Measurements from ENCODE around the gene ADPRH. TPM values are rescaled to one million over a fixed set of nuclear protein-coding genes. Genes with fewer than 3 reads are reported as not detected.
A peak's percentile ranks its signal among the peaks of the same experiment; 100 is the strongest.
"Not testable (repeated sequence)": the region's sequence is repeated elsewhere in the genome, so short reads cannot be mapped to it uniquely, and the experiment has no call there.

The ADPRH gene
- total RNA-seq, 4 donors from 2014 or later, result 0.35 to 5.0 (median 1.4) TPM

GRCh38 chr3:119592861-119593260 is 13.6 kb downstream of the ADPRH start:
- H3K9me3 ChIP-seq, result no peaks in the 10 kb centered on the region
- H3K27me3 ChIP-seq, result no peaks in the 10 kb centered on the region
- no peak for DNase-seq
- no peaks in the 10 kb centered on the region for H3K36me3 ChIP-seq
- peaks cover 0 to 5% (median 0%) of the 10 kb centered on the region in 4 donors for H3K4me1 ChIP-seq
- TF ChIP-seq POLR2A (IDR thresholded peaks at IDR 0.05), result no peak
- TF ChIP-seq, protein P1, sequence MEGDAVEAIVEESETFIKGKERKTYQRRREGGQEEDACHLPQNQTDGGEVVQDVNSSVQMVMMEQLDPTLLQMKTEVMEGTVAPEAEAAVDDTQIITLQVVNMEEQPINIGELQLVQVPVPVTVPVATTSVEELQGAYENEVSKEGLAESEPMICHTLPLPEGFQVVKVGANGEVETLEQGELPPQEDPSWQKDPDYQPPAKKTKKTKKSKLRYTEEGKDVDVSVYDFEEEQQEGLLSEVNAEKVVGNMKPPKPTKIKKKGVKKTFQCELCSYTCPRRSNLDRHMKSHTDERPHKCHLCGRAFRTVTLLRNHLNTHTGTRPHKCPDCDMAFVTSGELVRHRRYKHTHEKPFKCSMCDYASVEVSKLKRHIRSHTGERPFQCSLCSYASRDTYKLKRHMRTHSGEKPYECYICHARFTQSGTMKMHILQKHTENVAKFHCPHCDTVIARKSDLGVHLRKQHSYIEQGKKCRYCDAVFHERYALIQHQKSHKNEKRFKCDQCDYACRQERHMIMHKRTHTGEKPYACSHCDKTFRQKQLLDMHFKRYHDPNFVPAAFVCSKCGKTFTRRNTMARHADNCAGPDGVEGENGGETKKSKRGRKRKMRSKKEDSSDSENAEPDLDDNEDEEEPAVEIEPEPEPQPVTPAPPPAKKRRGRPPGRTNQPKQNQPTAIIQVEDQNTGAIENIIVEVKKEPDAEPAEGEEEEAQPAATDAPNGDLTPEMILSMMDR (IDR thresholded peaks at IDR 0.05), result no peak
- H3K4me3 ChIP-seq, result no peak overlapping the region
- H3K27ac ChIP-seq, result no peak overlapping the region

GRCh38 chr3:119594066-119594465 is 14.8 kb downstream of the ADPRH start:
- no peaks in the 10 kb centered on the region for H3K27me3 ChIP-seq
- TF ChIP-seq, protein P1 (IDR thresholded peaks at IDR 0.05), result no peak
- TF ChIP-seq POLR2A (IDR thresholded peaks at IDR 0.05), result no peak
- no peak overlapping the region for H3K4me3 ChIP-seq
- no peaks in the 10 kb centered on the region for H3K9me3 ChIP-seq
- DNase-seq, result no peak
- H3K36me3 ChIP-seq, result no peaks in the 10 kb centered on the region
- H3K27ac ChIP-seq, result no peak overlapping the region
- peaks cover 0 to 5% (median 0%) of the 10 kb centered on the region in 4 donors for H3K4me1 ChIP-seq

GRCh38 chr3:119594929-119595328 is 15.6 kb downstream of the ADPRH start:
- H3K9me3 ChIP-seq, H3K27ac ChIP-seq, H3K4me3 ChIP-seq, H3K4me1 ChIP-seq, DNase-seq, H3K36me3 ChIP-seq, H3K27me3 ChIP-seq: not testable (repeated sequence)

GRCh38 chr3:119595639-119596334 is 16.5 kb downstream of the ADPRH start:
- DNase-seq, result no peak
- H3K36me3 ChIP-seq, result no peaks in the 10 kb centered on the region
- no peak overlapping the region for H3K27ac ChIP-seq
- H3K9me3 ChIP-seq, result no peaks in the 10 kb centered on the region
- H3K27me3 ChIP-seq, result no peaks in the 10 kb centered on the region
- peak overlapping the region in 2 of 4 donors; percentile 23 to 31 for H3K4me3 ChIP-seq
- peaks cover 0 to 5% (median 0%) of the 10 kb centered on the region in 4 donors for H3K4me1 ChIP-seq
- TF ChIP-seq POLR2A (IDR thresholded peaks at IDR 0.05), result no peak
- TF ChIP-seq, protein P1 (IDR thresholded peaks at IDR 0.05), result no peak

- H3K36me3 ChIP-seq, result no peaks in the 10 kb centered on the region
- TF ChIP-seq POLR2A (IDR thresholded peaks at IDR 0.05), result no peak
- TF ChIP-seq, protein P1 (IDR thresholded peaks at IDR 0.05), result no peak
- H3K9me3 ChIP-seq, result no peaks in the 10 kb centered on the region
- H3K27me3 ChIP-seq, result no peaks in the 10 kb centered on the region
- no peak overlapping the region for H3K4me3 ChIP-seq
- H3K27ac ChIP-seq, result no peak overlapping the region
- no peak for DNase-seq
- peaks cover 0 to 5% (median 0%) of the 10 kb centered on the region in 4 donors for H3K4me1 ChIP-seq
These were observed 17.1 kb downstream of the ADPRH start for GRCh38 chr3:119596398-119596797.

- DNase-seq, result no peak
- no peak within 1 kb of the TSS for H3K4me3 ChIP-seq
- H3K27me3 ChIP-seq, result no peaks in the 10 kb centered on the region
- no peaks in the 10 kb centered on the region for H3K9me3 ChIP-seq
- H3K36me3 ChIP-seq, result no peaks in the 10 kb centered on the region
- TF ChIP-seq POLR2A (IDR thresholded peaks at IDR 0.05), result no peak
- TF ChIP-seq, protein P1 (IDR thresholded peaks at IDR 0.05), result no peak
- H3K4me1 ChIP-seq, result peaks cover 0 to 5% (median 0%) of the 10 kb centered on the region in 4 donors
- peak within 1 kb of the TSS in 1 of 4 donors; percentile 13 for H3K27ac ChIP-seq
These were observed 18.4 kb downstream of the ADPRH start, which contains the start of gene PLA1A for GRCh38 chr3:119597548-119598288. Gene PLA1A (plus strand): TSS chr3:119597885. CDS start chr3:119597914, 29 bp downstream.
